Measurements from ENCODE around the gene KIAA0825. TPM values are rescaled to one million over a fixed set of nuclear protein-coding genes. Genes with fewer than 3 reads are reported as not detected.

The KIAA0825 gene
- 1.4 and 1.6 TPM in 2 replicates for total RNA-seq (ENCODE audit: low replicate concordance)

GRCh38 chr5:94618493-94619328 lies at the start of gene KIAA0825, which contains the start of gene SLF1:
KIAA0825 (minus strand) TSS chr5:94618604; CDS start chr5:94537126, 81,478 bp downstream.
SLF1 (plus strand) TSS chr5:94618669; CDS start chr5:94628811, 10,142 bp downstream.

Other genes starting within 250 kb of the KIAA0825 start
- gene SLF1, start 65 bp upstream of the KIAA0825 start, total RNA-seq (ENCODE audit: low replicate concordance): 4.0 and 4.1 TPM in 2 replicates

All from smooth muscle cell of the coronary artery (primary cell).